ENCODE results near the gene TMEM202.
"Not testable (repeated sequence)": the region's sequence is repeated elsewhere in the genome, so short reads cannot be mapped to it uniquely, and the experiment has no call there.

The TMEM202 gene

GRCh38 chr15:72375501-72375845, 22.6 kb upstream of the TMEM202 start:
- H3K4me1 ChIP-seq (ENCODE audit: control insufficient read depth, insufficient read depth, low read length): 0 out of 2 replicates have a peak, but pooled peaks cover 7% of the 10 kb centered on the region
- H3K9ac ChIP-seq (ENCODE audit: low read depth, low read length): peak overlapping the region; percentile 83
- H3K9me3 ChIP-seq (ENCODE audit: control insufficient read depth, insufficient read depth, low read length): no peaks in the 10 kb centered on the region

GRCh38 chr15:72375846-72376581, 22.1 kb upstream of the TMEM202 start, which contains the start of gene HEXA:
Gene HEXA, minus strand, starts transcription at chr15:72376014. Its CDS starts 42 bp downstream, at chr15:72375972.
- H3K4me3 ChIP-seq (ENCODE audit: low read depth, low read length): peak within 1 kb of the TSS; percentile 83
- peak within 1 kb of the TSS; percentile 83 for H3K9ac ChIP-seq (ENCODE audit: low read depth, low read length)
- no peaks in the 10 kb centered on the region; the same call in 1 of the 2 replicates for H3K36me3 ChIP-seq (ENCODE audit: control insufficient read depth, insufficient read depth, low read length)
- 0 out of 2 replicates have a peak, but pooled peaks cover 7% of the 10 kb centered on the region for H3K4me1 ChIP-seq (ENCODE audit: control insufficient read depth, insufficient read depth, low read length)
- H3K27ac ChIP-seq (ENCODE audit: low read depth, low read length): peak within 1 kb of the TSS; percentile 70
- H3K9me3 ChIP-seq (ENCODE audit: control insufficient read depth, insufficient read depth, low read length): no peaks in the 10 kb centered on the region
- H3K27me3 ChIP-seq (ENCODE audit: control insufficient read depth, insufficient read depth, low read length): no peaks in the 10 kb centered on the region; the same call in 1 of the 2 replicates

More at GRCh38 chr15:72375501-72375845, 22.6 kb upstream of the TMEM202 start:
- Histone ChIP-seq H3K36me3 (ENCODE audit: control insufficient read depth, insufficient read depth, low read length) (no peaks in the 10 kb centered on the region; the same call in 1 of the 2 replicates), H3K27ac (ENCODE audit: low read depth, low read length) (peak overlapping the region; percentile 70), H3K4me3 (ENCODE audit: low read depth, low read length) (peak overlapping the region; percentile 83), H3K27me3 (ENCODE audit: control insufficient read depth, insufficient read depth, low read length) (no peaks in the 10 kb centered on the region; the same call in 1 of the 2 replicates)

DNA sequence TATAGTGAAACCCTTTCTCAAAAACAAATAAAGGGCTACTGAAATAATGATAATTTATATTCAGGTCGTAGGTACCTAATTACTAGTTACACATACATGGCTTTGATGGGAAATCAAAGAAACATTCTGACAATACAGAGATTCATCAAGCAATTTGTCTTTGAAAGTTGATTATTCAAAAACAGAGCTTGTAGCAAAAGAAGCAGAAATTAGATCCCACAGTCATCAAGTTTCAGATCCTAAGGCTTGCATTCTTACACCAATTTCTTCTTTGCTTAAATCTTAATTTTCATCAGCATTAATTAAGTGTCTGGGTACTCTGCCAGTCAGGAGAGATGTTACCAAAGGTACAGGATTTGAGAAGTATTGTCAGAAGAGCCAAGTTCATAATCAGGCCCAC, 20.8 kb upstream of the TMEM202 start:
- H3K27me3 ChIP-seq (ENCODE audit: control insufficient read depth, insufficient read depth, low read length): no peaks in the 10 kb centered on the region; the same call in 1 of the 2 replicates
- 0 out of 2 replicates have a peak, but pooled peaks cover 7% of the 10 kb centered on the region for H3K4me1 ChIP-seq (ENCODE audit: control insufficient read depth, insufficient read depth, low read length)
- no peak overlapping the region for H3K4me3 ChIP-seq (ENCODE audit: low read depth, low read length)
- no peak overlapping the region for H3K9ac ChIP-seq (ENCODE audit: low read depth, low read length)
- H3K9me3 ChIP-seq (ENCODE audit: control insufficient read depth, insufficient read depth, low read length): no peaks in the 10 kb centered on the region
- no peaks in the 10 kb centered on the region; the same call in 1 of the 2 replicates for H3K36me3 ChIP-seq (ENCODE audit: control insufficient read depth, insufficient read depth, low read length)
- no peak overlapping the region for H3K27ac ChIP-seq (ENCODE audit: low read depth, low read length)

GRCh38 chr15:72379106-72379505, 19.0 kb upstream of the TMEM202 start:
- H3K9ac ChIP-seq (ENCODE audit: low read depth, low read length); H3K36me3 ChIP-seq (ENCODE audit: control insufficient read depth, insufficient read depth, low read length); H3K27ac ChIP-seq (ENCODE audit: low read depth, low read length); H3K9me3 ChIP-seq (ENCODE audit: control insufficient read depth, insufficient read depth, low read length); H3K4me3 ChIP-seq (ENCODE audit: low read depth, low read length); H3K27me3 ChIP-seq (ENCODE audit: control insufficient read depth, insufficient read depth, low read length); H3K4me1 ChIP-seq (ENCODE audit: control insufficient read depth, insufficient read depth, low read length): not testable (repeated sequence)

DNA sequence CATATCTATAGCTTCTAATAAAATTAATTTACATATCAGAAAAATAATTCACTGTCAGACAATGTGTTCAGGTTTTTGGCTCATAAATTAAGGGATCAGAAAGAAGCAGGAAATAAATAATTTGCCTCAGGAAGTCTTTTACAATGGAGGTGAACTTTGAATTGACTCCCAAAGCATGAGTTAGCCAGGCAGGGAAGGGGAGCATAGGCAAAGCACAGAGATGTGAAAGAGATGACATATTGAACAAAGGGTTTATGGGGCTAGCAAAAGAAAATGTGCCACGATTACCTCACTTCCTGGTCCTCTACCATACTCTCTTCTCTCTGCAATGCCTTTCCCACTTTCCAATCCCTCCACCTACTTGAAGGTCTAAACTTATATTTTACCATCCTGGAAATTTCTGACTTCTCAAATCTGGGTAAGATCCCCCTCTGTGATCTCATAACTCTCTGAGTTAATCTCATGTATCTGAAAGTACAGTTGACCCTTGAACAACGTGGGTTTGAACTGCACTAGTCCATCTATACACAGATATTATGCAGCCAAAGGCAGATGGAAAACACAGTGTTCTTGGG, 18.2 kb upstream of the TMEM202 start:
- no peaks in the 10 kb centered on the region; the same call in 1 of the 2 replicates for H3K27me3 ChIP-seq (ENCODE audit: control insufficient read depth, insufficient read depth, low read length)
- no peak overlapping the region for H3K27ac ChIP-seq (ENCODE audit: low read depth, low read length)
- no peak overlapping the region for H3K4me3 ChIP-seq (ENCODE audit: low read depth, low read length)
- H3K9me3 ChIP-seq (ENCODE audit: control insufficient read depth, insufficient read depth, low read length): no peaks in the 10 kb centered on the region
- no peak overlapping the region for H3K9ac ChIP-seq (ENCODE audit: low read depth, low read length)
- H3K36me3 ChIP-seq (ENCODE audit: control insufficient read depth, insufficient read depth, low read length): no peaks in the 10 kb centered on the region
- 0 out of 2 replicates have a peak, but pooled peaks cover 7% of the 10 kb centered on the region for H3K4me1 ChIP-seq (ENCODE audit: control insufficient read depth, insufficient read depth, low read length)

DNA sequence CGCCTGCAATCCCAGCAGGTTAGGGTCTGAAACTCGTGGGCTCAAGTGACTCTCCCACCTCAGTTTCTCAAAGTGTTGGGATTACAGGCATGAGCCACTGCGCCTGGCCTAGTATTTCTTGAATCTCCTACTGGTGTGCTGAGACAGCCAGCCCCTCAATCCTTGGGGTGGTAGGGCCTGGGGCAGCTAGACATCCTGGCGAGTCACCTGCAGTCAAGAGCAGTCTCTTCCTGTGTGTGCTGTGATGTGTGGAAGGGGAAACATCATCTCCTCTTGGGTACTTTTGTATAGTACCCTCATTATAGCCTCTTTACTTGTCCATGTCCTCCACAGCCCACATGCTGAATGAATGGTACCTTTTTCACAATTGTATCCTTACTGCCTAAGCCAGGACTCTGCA, 17.4 kb upstream of the TMEM202 start:
- Histone ChIP-seq H3K27ac (ENCODE audit: low read depth, low read length) (no peak overlapping the region), H3K9ac (ENCODE audit: low read depth, low read length) (no peak overlapping the region), H3K9me3 (ENCODE audit: control insufficient read depth, insufficient read depth, low read length) (no peaks in the 10 kb centered on the region), H3K4me3 (ENCODE audit: low read depth, low read length) (no peak overlapping the region), H3K36me3 (ENCODE audit: control insufficient read depth, insufficient read depth, low read length) (no peaks in the 10 kb centered on the region), H3K4me1 (ENCODE audit: control insufficient read depth, insufficient read depth, low read length) (0 out of 2 replicates have a peak, but pooled peaks cover 7% of the 10 kb centered on the region), H3K27me3 (ENCODE audit: control insufficient read depth, insufficient read depth, low read length) (no peaks in the 10 kb centered on the region; the same call in 1 of the 2 replicates)

DNA sequence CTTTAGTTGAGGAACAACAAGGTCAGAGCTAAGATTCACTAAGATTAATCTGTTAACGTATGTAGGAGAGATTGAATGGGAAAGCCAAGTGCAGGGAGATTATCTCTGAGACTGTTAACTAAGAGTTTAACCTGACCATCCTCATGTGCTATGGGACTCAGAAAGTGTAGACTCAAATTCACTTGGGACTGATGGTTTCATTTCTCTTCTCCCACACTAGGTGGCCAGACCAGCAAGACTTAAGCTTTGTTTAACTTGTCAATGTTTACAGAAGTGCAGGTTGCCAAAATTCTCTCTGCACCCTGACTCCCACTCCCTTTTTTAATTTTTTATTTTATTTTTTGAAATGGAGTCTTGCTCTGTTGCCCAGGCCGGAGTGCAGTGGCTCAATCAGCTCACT, 16.0 kb upstream of the TMEM202 start:
- Histone ChIP-seq H3K36me3 (ENCODE audit: control insufficient read depth, insufficient read depth, low read length) (no peaks in the 10 kb centered on the region), H3K4me3 (ENCODE audit: low read depth, low read length) (no peak overlapping the region), H3K4me1 (ENCODE audit: control insufficient read depth, insufficient read depth, low read length) (no peaks in the 10 kb centered on the region), H3K9ac (ENCODE audit: low read depth, low read length) (no peak overlapping the region), H3K27me3 (ENCODE audit: control insufficient read depth, insufficient read depth, low read length) (no peaks in the 10 kb centered on the region; the same call in 1 of the 2 replicates), H3K27ac (ENCODE audit: low read depth, low read length) (no peak overlapping the region), H3K9me3 (ENCODE audit: control insufficient read depth, insufficient read depth, low read length) (no peaks in the 10 kb centered on the region)

DNA sequence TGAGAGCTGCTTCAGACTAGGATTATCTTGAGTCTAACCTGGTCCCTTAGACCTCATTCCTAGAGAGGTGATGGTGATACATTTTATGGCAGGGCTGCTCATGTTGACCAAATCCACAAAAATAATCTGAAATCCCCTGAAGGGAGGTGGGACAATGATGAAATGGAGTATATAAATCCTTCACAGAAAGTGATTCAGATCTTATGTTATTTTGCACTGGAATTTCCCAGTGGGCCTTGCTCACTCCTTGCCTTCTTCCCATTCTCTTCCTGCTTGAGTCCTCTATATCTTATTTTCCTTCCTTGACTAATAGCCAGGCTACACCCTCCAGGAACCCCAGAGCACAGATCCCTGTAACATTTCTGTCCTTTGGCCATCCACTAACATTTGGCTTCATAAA, 10.4 kb upstream of the TMEM202 start:
- H3K27me3 ChIP-seq (ENCODE audit: control insufficient read depth, insufficient read depth, low read length): no peaks in the 10 kb centered on the region
- H3K4me1 ChIP-seq (ENCODE audit: control insufficient read depth, insufficient read depth, low read length): no peaks in the 10 kb centered on the region
- H3K27ac ChIP-seq (ENCODE audit: low read depth, low read length): no peak overlapping the region
- H3K9ac ChIP-seq (ENCODE audit: low read depth, low read length): no peak overlapping the region
- H3K9me3 ChIP-seq (ENCODE audit: control insufficient read depth, insufficient read depth, low read length): no peaks in the 10 kb centered on the region
- H3K36me3 ChIP-seq (ENCODE audit: control insufficient read depth, insufficient read depth, low read length): no peaks in the 10 kb centered on the region
- H3K4me3 ChIP-seq (ENCODE audit: low read depth, low read length): no peak overlapping the region

GRCh38 chr15:72389231-72389630, 8.9 kb upstream of the TMEM202 start:
- no peaks in the 10 kb centered on the region for H3K4me1 ChIP-seq (ENCODE audit: control insufficient read depth, insufficient read depth, low read length)
- no peak overlapping the region for H3K9ac ChIP-seq (ENCODE audit: low read depth, low read length)
- no peaks in the 10 kb centered on the region for H3K36me3 ChIP-seq (ENCODE audit: control insufficient read depth, insufficient read depth, low read length)
- no peaks in the 10 kb centered on the region for H3K9me3 ChIP-seq (ENCODE audit: control insufficient read depth, insufficient read depth, low read length)
- H3K27ac ChIP-seq (ENCODE audit: low read depth, low read length): no peak overlapping the region
- H3K27me3 ChIP-seq (ENCODE audit: control insufficient read depth, insufficient read depth, low read length): no peaks in the 10 kb centered on the region
- no peak overlapping the region for H3K4me3 ChIP-seq (ENCODE audit: low read depth, low read length)

DNA sequence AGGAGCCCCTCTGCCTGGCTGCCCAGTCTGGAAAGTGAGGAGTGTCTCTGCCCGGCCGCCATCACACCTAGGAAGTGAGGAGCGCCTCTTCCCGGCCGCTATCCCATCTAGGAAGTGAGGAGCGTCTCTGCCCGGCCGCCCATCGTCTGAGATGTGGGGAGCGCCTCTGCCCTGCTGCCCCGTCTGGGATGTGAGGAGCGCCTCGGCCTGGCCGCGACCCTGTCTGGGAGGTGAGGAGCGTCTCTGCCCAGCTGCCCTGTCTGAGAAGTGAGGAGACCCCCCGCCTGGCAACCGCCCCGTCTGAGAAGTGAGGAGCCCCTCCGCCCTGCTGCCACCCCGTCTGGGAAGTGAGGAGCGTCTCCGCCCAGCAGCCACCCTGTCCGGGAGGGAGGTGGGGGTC, 1.8 kb upstream of the TMEM202 start:
- not testable (repeated sequence) for H3K4me3 ChIP-seq (ENCODE audit: low read depth, low read length); H3K9ac ChIP-seq (ENCODE audit: low read depth, low read length); H3K36me3 ChIP-seq (ENCODE audit: control insufficient read depth, insufficient read depth, low read length); H3K27ac ChIP-seq (ENCODE audit: low read depth, low read length); H3K9me3 ChIP-seq (ENCODE audit: control insufficient read depth, insufficient read depth, low read length); H3K27me3 ChIP-seq (ENCODE audit: control insufficient read depth, insufficient read depth, low read length); H3K4me1 ChIP-seq (ENCODE audit: control insufficient read depth, insufficient read depth, low read length)

GRCh38 chr15:72398648-72399047, 543 bp downstream of the TMEM202 start:
- no peaks in the 10 kb centered on the region for H3K9me3 ChIP-seq (ENCODE audit: control insufficient read depth, insufficient read depth, low read length)
- H3K27me3 ChIP-seq (ENCODE audit: control insufficient read depth, insufficient read depth, low read length): peaks cover 6% of the 10 kb centered on the region; the same call in 1 of the 2 replicates
- H3K4me3 ChIP-seq (ENCODE audit: low read depth, low read length): no peak overlapping the region
- H3K27ac ChIP-seq (ENCODE audit: low read depth, low read length): no peak overlapping the region
- no peaks in the 10 kb centered on the region for H3K36me3 ChIP-seq (ENCODE audit: control insufficient read depth, insufficient read depth, low read length)
- H3K4me1 ChIP-seq (ENCODE audit: control insufficient read depth, insufficient read depth, low read length): no peaks in the 10 kb centered on the region
- no peak overlapping the region for H3K9ac ChIP-seq (ENCODE audit: low read depth, low read length)
